SU-DHL-6 (cell line): ENCODE measurements around the gene FOXO3.

Experiments
- CTCF ChIP-seq: fragments of 200-600 bp; sonication (generic); IDR thresholded peaks from one replicate; pipeline ENCODE4 v1.5.1; 2017; ENCODE audit warnings: antibody characterized with exemption, mild to moderate bottlenecking, low read length, moderate library complexity; ENCODE audit not compliant: insufficient read depth, poor library complexity, severe bottlenecking
- EZH2phosphoT487 ChIP-seq: fragments of 200-600 bp; sonication (generic), shearing (Covaris generic); conservative IDR thresholded peaks from 2 replicates; pipeline ENCODE4 v1.6.1; 2018; ENCODE audit warnings: mild to moderate bottlenecking, antibody characterized with exemption, low read length, moderate library complexity, mixed read lengths

GRCh38 chr6:108666656-108667260 lies 106.0 kb downstream of the FOXO3 start:
- TF ChIP-seq CTCF (no peak), EZH2phosphoT487 (no peak)
